Measurements from ENCODE around the gene AP2B1. TPM values are rescaled to one million over a fixed set of nuclear protein-coding genes. Genes with fewer than 3 reads are reported as not detected.
A peak's percentile ranks its signal among the peaks of the same experiment; 100 is the strongest.
"Not testable (repeated sequence)": the region's sequence is repeated elsewhere in the genome, so short reads cannot be mapped to it uniquely, and the experiment has no call there.

Gene AP2B1
- total RNA-seq, 1 experiment from 2014 or later: 100 TPM

GRCh38 chr17:35747540-35748017 lies 160.5 kb downstream of the AP2B1 start:
- DNase-seq (ENCODE audit: low read depth): peak; percentile 53

- no peak for DNase-seq (ENCODE audit: low read depth)
Measured at GRCh38 chr17:35748341-35748841, 161.3 kb downstream of the AP2B1 start.

GRCh38 chr17:35748979-35749378 lies 161.9 kb downstream of the AP2B1 start:
- no peak for DNase-seq (ENCODE audit: low read depth)

- DNase-seq (ENCODE audit: low read depth): no peak
Measured at GRCh38 chr17:35749560-35750412, 162.7 kb downstream of the AP2B1 start.

- DNase-seq (ENCODE audit: low read depth): no peak
Measured at GRCh38 chr17:35750526-35751395, 163.6 kb downstream of the AP2B1 start.

GRCh38 chr17:35751541-35751940 lies 164.4 kb downstream of the AP2B1 start:
- not testable (repeated sequence) for DNase-seq (ENCODE audit: low read depth)

- DNase-seq (ENCODE audit: low read depth): no peak
Measured at GRCh38 chr17:35752471-35752870, 165.3 kb downstream of the AP2B1 start.

GRCh38 chr17:35752945-35753764 lies 166.0 kb downstream of the AP2B1 start, which contains the start of gene GAS2L2:
GAS2L2 (minus strand) TSS chr17:35753239; CDS start chr17:35752850, 389 bp downstream.
- DNase-seq (ENCODE audit: low read depth): peak; percentile 5

GRCh38 chr17:35757243-35757642 lies 170.1 kb downstream of the AP2B1 start:
- DNase-seq (ENCODE audit: low read depth): no peak

GRCh38 chr17:35760587-35760986 lies 173.5 kb downstream of the AP2B1 start, which contains the start of gene C17orf50:
C17orf50 (plus strand) TSS chr17:35760887; CDS start chr17:35760942, 55 bp downstream.
- DNase-seq (ENCODE audit: low read depth): no peak

- DNase-seq (ENCODE audit: low read depth): no peak
Measured at GRCh38 chr17:35761601-35762000, 174.5 kb downstream of the AP2B1 start.

- DNase-seq (ENCODE audit: low read depth): no peak
Measured at GRCh38 chr17:35763767-35764122, 176.6 kb downstream of the AP2B1 start.

- DNase-seq (ENCODE audit: low read depth): peak; percentile 80
Measured at GRCh38 chr17:35764123-35764991, 177.2 kb downstream of the AP2B1 start.

- no peak for DNase-seq (ENCODE audit: low read depth)
Measured at GRCh38 chr17:35765086-35765710, 178.1 kb downstream of the AP2B1 start.

- no peak for DNase-seq (ENCODE audit: low read depth)
Measured at GRCh38 chr17:35765756-35766488, 178.8 kb downstream of the AP2B1 start.

GRCh38 chr17:35766489-35766877 lies 179.4 kb downstream of the AP2B1 start:
- no peak for DNase-seq (ENCODE audit: low read depth)

- peak; percentile 44 for DNase-seq (ENCODE audit: low read depth)
Measured at GRCh38 chr17:35766903-35767510, 179.9 kb downstream of the AP2B1 start.

GRCh38 chr17:35768797-35769196 lies 181.7 kb downstream of the AP2B1 start:
- DNase-seq (ENCODE audit: low read depth): no peak
